PC-9 (cell line): ENCODE data around the gene SLC39A1. TPM values are rescaled to one million over a fixed set of nuclear protein-coding genes. Genes with fewer than 3 reads are reported as not detected.

Source experiments
- BruUV-seq: library from RNA; stranded (reverse); fragments of 400-500 nt; replicated peaks from 2 replicates; lab custom pipeline; 2021; lab: Mats Ljungman, UMichigan
- CTCF ChIA-PET: fragments of 300-600 bp; sonication (Branson Sonifier 250); formaldehyde crosslinking; loops from one replicate; lab custom pipeline; 2022; ENCODE audit warnings: antibody characterized with exemption; lab: Charles Lee
- POLR2A ChIA-PET: fragments of 300-600 bp; sonication (Branson Sonifier 250); formaldehyde crosslinking; loops from one replicate; lab custom pipeline; 2022; ENCODE audit warnings: antibody characterized with exemption; ENCODE audit not compliant: unreplicated experiment; lab: Charles Lee
- DNase-seq, 2 experiments: peaks; one replicate each; pipeline versions ENCODE4 v3.0.0 to v3.0.0-alpha.2; 2015 to 2022; ENCODE audit warnings: mixed read lengths in 1 of 2
- H2AFZ ChIP-seq: fragments of 200-600 bp; sonication (generic); 2 replicates; pipeline ENCODE4 v1.8.1; 2017; ENCODE audit warnings: antibody characterized with exemption
- H3F3A ChIP-seq: fragments of 200-600 bp; sonication (generic); 2 replicates; pipeline ENCODE4 v1.8.1; 2017; ENCODE audit warnings: antibody characterized with exemption, mild to moderate bottlenecking, low read depth; ENCODE audit not compliant: insufficient read depth
- H3K27ac ChIP-seq: fragments of 200-600 bp; sonication (generic); 2 replicates; pipeline ENCODE4 v1.6.1; 2016; ENCODE audit warnings: mixed run types
- H3K27me3 ChIP-seq: fragments of 200-600 bp; sonication (generic); 2 replicates; pipeline ENCODE4 v1.6.1; 2016; ENCODE audit warnings: low read depth, mixed run types; ENCODE audit not compliant: insufficient read depth
- H3K36me3 ChIP-seq: fragments of 200-600 bp; sonication (generic); 2 replicates; pipeline ENCODE4 v1.6.1; 2016; ENCODE audit warnings: low read depth, mixed run types
- H3K4me1 ChIP-seq: fragments of 200-600 bp; sonication (generic); replicated peaks from 2 replicates; pipeline ENCODE4 v1.6.1; 2016; ENCODE audit warnings: mixed run types; ENCODE audit not compliant: insufficient read depth
- H3K4me2 ChIP-seq: fragments of 200-600 bp; sonication (generic); 2 replicates; pipeline ENCODE4 v1.6.1; 2017; ENCODE audit warnings: mixed run types
- H3K4me3 ChIP-seq: fragments of 200-600 bp; sonication (generic); 2 replicates; pipeline ENCODE4 v1.6.1; 2016; ENCODE audit warnings: mixed run types
- H3K79me2 ChIP-seq: fragments of 200-600 bp; sonication (generic); 2 replicates; pipeline ENCODE4 v1.6.1; 2017; ENCODE audit warnings: low read depth, mixed run types
- H3K9me2 ChIP-seq: fragments of 200-600 bp; sonication (generic); 2 replicates; pipeline ENCODE4 v1.8.1; 2017; ENCODE audit warnings: mild to moderate bottlenecking; ENCODE audit not compliant: insufficient read depth
- H3K9me3 ChIP-seq: fragments of 200-600 bp; sonication (generic); 2 replicates; pipeline ENCODE4 v1.8.1; 2016; ENCODE audit warnings: low read depth; ENCODE audit not compliant: insufficient read depth
- H4K20me1 ChIP-seq: fragments of 200-600 bp; sonication (generic); 2 replicates; pipeline ENCODE4 v1.8.1; 2017; ENCODE audit not compliant: insufficient read depth
- CTCF ChIP-seq: fragments of 200-600 bp; sonication (generic); conservative IDR thresholded peaks from 2 replicates; pipeline ENCODE4 v1.6.1; 2017; ENCODE audit warnings: mixed run types, antibody characterized with exemption, mild to moderate bottlenecking, moderate library complexity
- EZH2 ChIP-seq: fragments of 200-600 bp; sonication (generic); IDR thresholded peaks from 2 replicates; pipeline ENCODE4 v1.8.0; 2017; ENCODE audit warnings: antibody characterized with exemption, low read depth
- intact Hi-C: fragments of 100-400 bp; cut with micrococcal nuclease; formaldehyde crosslinking; loops from one replicate; pipeline ENCODE4 v1.10.0; 2022; ENCODE audit not compliant: unreplicated experiment
- total RNA-seq: library from RNA; stranded (reverse); gene quantifications from 2 replicates; pipeline ENCODE4 v1.2.3, GENCODE V29; 2021

SLC39A1 gene
- total RNA-seq, 1 experiment from 2014 or later: 141 TPM

DNA sequence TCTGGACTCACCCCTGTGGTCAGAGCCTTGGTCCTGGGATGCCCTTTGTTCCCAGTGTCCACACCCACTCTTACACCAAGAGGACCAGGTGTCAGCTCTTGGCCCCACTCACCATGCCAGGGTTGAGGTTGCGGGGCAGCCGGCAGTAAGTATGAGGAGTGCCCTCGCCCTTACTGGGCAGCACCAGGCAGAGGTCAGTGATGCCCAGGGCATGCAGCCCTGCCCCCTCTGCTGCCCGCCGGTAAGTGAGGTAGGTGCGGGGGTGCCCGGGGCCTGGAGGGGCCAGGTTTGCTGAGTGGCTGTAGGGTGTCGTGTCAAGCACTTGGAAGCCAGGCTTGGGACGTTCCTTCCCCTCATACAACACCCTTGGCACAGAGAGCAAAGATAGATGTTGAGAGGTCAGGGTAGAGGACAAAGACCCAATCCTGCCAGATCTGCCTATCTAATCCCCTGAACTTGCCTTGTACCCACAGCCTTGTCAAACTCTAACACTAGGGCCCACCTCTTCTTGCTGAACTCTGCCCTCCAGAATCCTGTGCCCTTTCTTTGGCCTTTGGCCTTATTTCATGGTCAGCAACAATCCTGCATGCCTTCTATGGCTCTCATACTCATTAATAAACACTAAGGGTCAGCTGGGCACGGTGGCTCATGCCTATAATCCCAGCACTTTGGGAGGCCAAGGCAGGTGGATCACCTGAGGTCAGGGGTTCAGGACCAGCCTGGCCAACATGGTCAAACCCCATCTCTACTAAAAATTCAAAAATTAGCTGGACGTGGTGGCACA is 20.4 kb downstream of the SLC39A1 start:
- Histone ChIP-seq H3K79me2 (peaks cover 19% of the 10 kb centered on the region), H3K4me3 (no peak overlapping the region), H3K4me2 (no peak overlapping the region), H3K36me3 (0 out of 2 replicates have a peak, but pooled peaks cover 3% of the 10 kb centered on the region), H3F3A (peaks cover 6% of the 10 kb centered on the region; the same call in 1 of the 2 replicates), H3K9me2 (no peaks in the 10 kb centered on the region), H3K4me1 (peaks cover 10% of the 10 kb centered on the region; the same call in 1 of the 2 replicates), H3K27me3 (no peaks in the 10 kb centered on the region), H3K9me3 (no peaks in the 10 kb centered on the region), H2AFZ (no peak overlapping the region), H3K27ac (no peak overlapping the region), H4K20me1 (no peaks in the 10 kb centered on the region; the same call in 1 of the 2 replicates)
- TF ChIP-seq CTCF (no peak), EZH2 (no peak)
- ChIA-PET CTCF (interaction anchor here (0.7 kb wide), 1 partner anchor 45 kb away, joined by 4 read pairs; no protein-coding TSS in a partner anchor), POLR2A (interaction anchor here (0.6 kb wide), 1 partner anchor 48 kb away, joined by 4 read pairs; the partner anchor contains the start of gene RPS27)
- no peak for DNase-seq
- intact Hi-C loops: no loop called here
- no TSS peak for BruUV-seq

GRCh38 chr1:153941826-153942725 is 21.3 kb downstream of the SLC39A1 start:
- Histone ChIP-seq H3K4me1 (peaks cover 10% of the 10 kb centered on the region; the same call in 1 of the 2 replicates), H3K27me3 (no peaks in the 10 kb centered on the region), H3K9me2 (no peaks in the 10 kb centered on the region), H3K9me3 (no peaks in the 10 kb centered on the region), H3K27ac (no peak overlapping the region), H3K4me3 (no peak overlapping the region), H2AFZ (no peak overlapping the region), H3F3A (peaks cover 3% of the 10 kb centered on the region; the same call in 1 of the 2 replicates), H3K36me3 (0 out of 2 replicates have a peak, but pooled peaks cover 3% of the 10 kb centered on the region), H4K20me1 (no peaks in the 10 kb centered on the region; the same call in 1 of the 2 replicates), H3K4me2 (no peak overlapping the region), H3K79me2 (peaks cover 19% of the 10 kb centered on the region)
- POLR2A ChIA-PET: no interaction called here
- DNase-seq: no peak
- intact Hi-C loops: no loop called here
- no peak for TF ChIP-seq CTCF
- no peak for TF ChIP-seq EZH2
- BruUV-seq: no TSS peak
- CTCF ChIA-PET: no interaction called here

DNA sequence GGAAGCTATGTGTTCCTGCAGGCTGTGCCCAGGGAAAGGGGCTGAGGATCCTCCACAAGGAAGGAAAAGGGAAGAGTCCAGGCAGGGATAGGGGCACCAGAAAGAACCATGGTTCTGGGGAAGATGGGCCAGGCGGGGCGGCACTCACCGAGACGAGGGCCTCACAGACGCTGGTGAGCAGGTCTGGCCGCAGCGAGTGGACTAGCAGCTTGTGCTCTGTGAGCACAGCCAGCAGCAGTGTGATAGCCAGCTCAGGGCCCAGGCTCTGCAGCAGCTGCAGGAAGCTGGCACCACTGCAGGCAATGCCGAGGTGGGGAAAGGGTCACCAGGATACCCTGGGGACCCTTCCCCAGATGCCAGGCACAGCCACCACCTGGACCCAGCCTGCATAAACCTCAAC is 22.6 kb downstream of the SLC39A1 start:
- POLR2A ChIA-PET: no interaction called here
- Histone ChIP-seq H3K9me2 (no peaks in the 10 kb centered on the region), H3K4me3 (no peak overlapping the region), H4K20me1 (no peaks in the 10 kb centered on the region; the same call in 1 of the 2 replicates), H3K79me2 (peaks cover 19% of the 10 kb centered on the region), H3K27me3 (no peaks in the 10 kb centered on the region), H2AFZ (no peak overlapping the region), H3K36me3 (0 out of 2 replicates have a peak, but pooled peaks cover 3% of the 10 kb centered on the region), H3K4me1 (0 out of 2 replicates have a peak, but pooled peaks cover 6% of the 10 kb centered on the region), H3K4me2 (no peak overlapping the region), H3F3A (no peaks in the 10 kb centered on the region), H3K9me3 (no peaks in the 10 kb centered on the region), H3K27ac (no peak overlapping the region)
- no peak for DNase-seq
- TF ChIP-seq CTCF: no peak
- no peak for TF ChIP-seq EZH2
- no TSS peak for BruUV-seq
- intact Hi-C loops: no loop called here
- CTCF ChIA-PET: no interaction called here
